Panc1 (cell line): ENCODE results near the gene IL11.

Source experiments
- POLR2AphosphoS5 ChIP-seq: IDR thresholded peaks from 2 replicates; pipeline ENCODE4 v1.6.1; 2012; ENCODE audit warnings: mild to moderate bottlenecking, low read depth, low read length, moderate library complexity
- SIN3A ChIP-seq: IDR thresholded peaks from 2 replicates; pipeline ENCODE4 v1.6.1; 2012; ENCODE audit warnings: low read depth, mild to moderate bottlenecking, low read length, moderate library complexity, borderline replicate concordance; ENCODE audit not compliant: insufficient read depth
- TF ChIP-seq, protein P1 (sequence below): fragments of 450-650 bp; IDR thresholded peaks from 2 replicates; pipeline ENCODE4 v1.5.1; 2017; ENCODE audit warnings: mild to moderate bottlenecking
- TF ChIP-seq, protein P2 (sequence below), 2 experiments: IDR thresholded peaks; 2 replicates each; pipeline ENCODE4 v1.6.1; 2011 to 2012; ENCODE audit warnings: low read depth in 2 of 2, control low read depth in 1 of 2, low read length in 1 of 2, mild to moderate bottlenecking in 1 of 2, moderate library complexity in 1 of 2; ENCODE audit not compliant: insufficient read depth in 1 of 2

DNA sequence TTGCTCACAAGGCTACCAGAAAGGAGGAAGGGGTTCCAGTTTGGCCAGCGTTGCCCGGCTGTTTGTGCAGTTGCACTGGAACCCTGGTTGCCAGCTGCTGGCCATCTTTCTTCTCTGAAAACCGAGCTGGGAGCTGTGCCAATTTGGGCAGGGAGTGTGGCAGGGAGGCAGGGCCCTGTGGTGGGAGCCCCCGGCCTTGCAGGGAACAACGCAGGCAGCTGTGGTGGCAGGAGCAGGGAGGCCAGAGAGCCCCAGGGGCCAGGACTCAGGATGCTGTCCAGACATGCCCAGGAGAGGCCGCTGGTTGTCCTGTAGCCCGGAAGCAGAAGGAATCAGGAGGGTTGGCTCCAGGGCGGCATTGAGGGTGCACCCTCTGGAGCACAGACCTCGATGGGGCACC, 25.8 kb downstream of the IL11 start:
- TF ChIP-seq, protein P1, sequence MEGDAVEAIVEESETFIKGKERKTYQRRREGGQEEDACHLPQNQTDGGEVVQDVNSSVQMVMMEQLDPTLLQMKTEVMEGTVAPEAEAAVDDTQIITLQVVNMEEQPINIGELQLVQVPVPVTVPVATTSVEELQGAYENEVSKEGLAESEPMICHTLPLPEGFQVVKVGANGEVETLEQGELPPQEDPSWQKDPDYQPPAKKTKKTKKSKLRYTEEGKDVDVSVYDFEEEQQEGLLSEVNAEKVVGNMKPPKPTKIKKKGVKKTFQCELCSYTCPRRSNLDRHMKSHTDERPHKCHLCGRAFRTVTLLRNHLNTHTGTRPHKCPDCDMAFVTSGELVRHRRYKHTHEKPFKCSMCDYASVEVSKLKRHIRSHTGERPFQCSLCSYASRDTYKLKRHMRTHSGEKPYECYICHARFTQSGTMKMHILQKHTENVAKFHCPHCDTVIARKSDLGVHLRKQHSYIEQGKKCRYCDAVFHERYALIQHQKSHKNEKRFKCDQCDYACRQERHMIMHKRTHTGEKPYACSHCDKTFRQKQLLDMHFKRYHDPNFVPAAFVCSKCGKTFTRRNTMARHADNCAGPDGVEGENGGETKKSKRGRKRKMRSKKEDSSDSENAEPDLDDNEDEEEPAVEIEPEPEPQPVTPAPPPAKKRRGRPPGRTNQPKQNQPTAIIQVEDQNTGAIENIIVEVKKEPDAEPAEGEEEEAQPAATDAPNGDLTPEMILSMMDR, result no peak; the same call in 1 of the 2 replicates
- TF ChIP-seq SIN3A (no peak), POLR2AphosphoS5 (no peak)
- TF ChIP-seq, protein P2, sequence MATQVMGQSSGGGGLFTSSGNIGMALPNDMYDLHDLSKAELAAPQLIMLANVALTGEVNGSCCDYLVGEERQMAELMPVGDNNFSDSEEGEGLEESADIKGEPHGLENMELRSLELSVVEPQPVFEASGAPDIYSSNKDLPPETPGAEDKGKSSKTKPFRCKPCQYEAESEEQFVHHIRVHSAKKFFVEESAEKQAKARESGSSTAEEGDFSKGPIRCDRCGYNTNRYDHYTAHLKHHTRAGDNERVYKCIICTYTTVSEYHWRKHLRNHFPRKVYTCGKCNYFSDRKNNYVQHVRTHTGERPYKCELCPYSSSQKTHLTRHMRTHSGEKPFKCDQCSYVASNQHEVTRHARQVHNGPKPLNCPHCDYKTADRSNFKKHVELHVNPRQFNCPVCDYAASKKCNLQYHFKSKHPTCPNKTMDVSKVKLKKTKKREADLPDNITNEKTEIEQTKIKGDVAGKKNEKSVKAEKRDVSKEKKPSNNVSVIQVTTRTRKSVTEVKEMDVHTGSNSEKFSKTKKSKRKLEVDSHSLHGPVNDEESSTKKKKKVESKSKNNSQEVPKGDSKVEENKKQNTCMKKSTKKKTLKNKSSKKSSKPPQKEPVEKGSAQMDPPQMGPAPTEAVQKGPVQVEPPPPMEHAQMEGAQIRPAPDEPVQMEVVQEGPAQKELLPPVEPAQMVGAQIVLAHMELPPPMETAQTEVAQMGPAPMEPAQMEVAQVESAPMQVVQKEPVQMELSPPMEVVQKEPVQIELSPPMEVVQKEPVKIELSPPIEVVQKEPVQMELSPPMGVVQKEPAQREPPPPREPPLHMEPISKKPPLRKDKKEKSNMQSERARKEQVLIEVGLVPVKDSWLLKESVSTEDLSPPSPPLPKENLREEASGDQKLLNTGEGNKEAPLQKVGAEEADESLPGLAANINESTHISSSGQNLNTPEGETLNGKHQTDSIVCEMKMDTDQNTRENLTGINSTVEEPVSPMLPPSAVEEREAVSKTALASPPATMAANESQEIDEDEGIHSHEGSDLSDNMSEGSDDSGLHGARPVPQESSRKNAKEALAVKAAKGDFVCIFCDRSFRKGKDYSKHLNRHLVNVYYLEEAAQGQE (IDR thresholded peaks at IDR 0.05; ENCODE audit: insufficient read depth in 1 of 2, low read depth in 2 of 2, low read length in 1 of 2), result no peak
